GM12878 (cell line): ENCODE data around the gene DALRD3. TPM values are rescaled to one million over a fixed set of nuclear protein-coding genes. Genes with fewer than 3 reads are reported as not detected.

Experiments
- ATAC-seq: fragments of 200-7000 bp; cut with Tn5 transposase; 3 replicates; pipeline ENCODE4 v1.9.1; 2020; ENCODE audit warnings: mild to moderate bottlenecking, moderate library complexity
- BruUV-seq: library from RNA; stranded (reverse); fragments of 400-500 nt; replicated peaks from 2 replicates; lab custom pipeline; 2021; lab: Mats Ljungman, UMichigan
- CTCF ChIA-PET: fragments of 300-600 bp; sonication (Branson Sonifier 250); formaldehyde crosslinking; extraction: SDS; loops from one replicate; lab custom pipeline; 2021; ENCODE audit warnings: inconsistent platforms; lab: Yijun Ruan, JAX
- POLR2A ChIA-PET: fragments of 350-600 bp; formaldehyde crosslinking; extraction: SDS; loops from one replicate; lab custom pipeline; 2021; ENCODE audit warnings: inconsistent platforms; lab: Charles Lee
- RAD21 ChIA-PET: fragments of 300-600 bp; sonication (Branson Sonifier 250); formaldehyde crosslinking; loops from one replicate; lab custom pipeline; 2023; ENCODE audit warnings: antibody characterized with exemption; ENCODE audit not compliant: unreplicated experiment; lab: Charles Lee
- SMC1A ChIA-PET: fragments of 300-600 bp; sonication (Branson Sonifier 250); formaldehyde crosslinking; loops from one replicate; lab custom pipeline; 2023; ENCODE audit not compliant: unreplicated experiment, uncharacterized antibody; lab: Charles Lee
- DNase-seq: peaks from one replicate; pipeline ENCODE4 v3.0.0-alpha.2; 2011; ENCODE audit warnings: low read depth, low spot score
- FAIRE-seq: peaks from 3 replicates; lab custom pipeline; 2011; peaks lifted over from hg19 to GRCh38; lab: Jason Lieb, UNC
- H2AFZ ChIP-seq: 2 replicates; pipeline ENCODE4 v1.6.0; 2011; ENCODE audit warnings: low read depth, low read length, control low read depth; ENCODE audit not compliant: control insufficient read depth
- H3K27ac ChIP-seq: 2 replicates; pipeline ENCODE4 v1.5.1; 2011; ENCODE audit warnings: control low read depth; ENCODE audit not compliant: control insufficient read depth, insufficient read depth
- H3K27me3 ChIP-seq, 2 experiments: replicated peaks in 1 of 2; 2 replicates each; pipeline versions ENCODE4 v1.6.0 to v1.6.1; 2011; ENCODE audit warnings: low read length in 1 of 2; ENCODE audit not compliant: control insufficient read depth in 2 of 2, insufficient read depth in 2 of 2
- H3K36me3 ChIP-seq, 2 experiments: 2 replicates each; pipeline ENCODE4 v1.5.1; 2011; ENCODE audit warnings: low read length in 1 of 2; ENCODE audit not compliant: control insufficient read depth in 2 of 2, insufficient read depth in 2 of 2
- H3K4me1 ChIP-seq: 2 replicates; pipeline ENCODE4 v1.6.1; 2011; ENCODE audit warnings: mild to moderate bottlenecking, low read length, moderate library complexity, mixed read lengths; ENCODE audit not compliant: control insufficient read depth, insufficient read depth
- H3K4me2 ChIP-seq: 2 replicates; pipeline ENCODE4 v1.6.0; 2011; ENCODE audit warnings: control low read depth; ENCODE audit not compliant: control insufficient read depth, insufficient read depth
- H3K4me3 ChIP-seq: fragments of 200-600 bp; sonication (generic); 2 replicates; pipeline ENCODE4 v1.5.1; 2016
- H3K79me2 ChIP-seq: 2 replicates; pipeline ENCODE4 v1.6.0; 2011; ENCODE audit warnings: low read length; ENCODE audit not compliant: control insufficient read depth, insufficient read depth
- H3K9ac ChIP-seq: 2 replicates; pipeline ENCODE4 v1.8.0; 2011; ENCODE audit warnings: low read length, control low read depth, mixed read lengths; ENCODE audit not compliant: control insufficient read depth, insufficient read depth
- H3K9me3 ChIP-seq: replicated peaks from 3 replicates; pipeline ENCODE4 v1.5.1; 2011; ENCODE audit warnings: mild to moderate bottlenecking, low read length; ENCODE audit not compliant: control insufficient read depth, insufficient read depth
- H4K20me1 ChIP-seq: 2 replicates; pipeline ENCODE4 v1.6.0; 2011; ENCODE audit not compliant: control insufficient read depth, insufficient read depth
- CREB1 ChIP-seq: IDR thresholded peaks from 2 replicates; pipeline ENCODE4 v1.6.1; 2012; ENCODE audit warnings: low read depth, mild to moderate bottlenecking, inconsistent platforms
- NR2F1 ChIP-seq: fragments of 450-650 bp; conservative IDR thresholded peaks from 2 replicates; pipeline ENCODE4 v1.6.1; 2017; ENCODE audit warnings: mild to moderate bottlenecking
- SIX5 ChIP-seq: IDR thresholded peaks from 2 replicates; pipeline ENCODE4 v1.6.1; 2011; ENCODE audit warnings: mild to moderate bottlenecking, low read depth, low read length, moderate library complexity; ENCODE audit not compliant: severe bottlenecking
- TAF1 ChIP-seq: IDR thresholded peaks from 2 replicates; pipeline ENCODE4 v1.6.1; 2011; ENCODE audit warnings: mild to moderate bottlenecking, low read depth, low read length, borderline replicate concordance
- WGBS: methylation state at CpG from one replicate; pipeline ENCODE4 v1.1.6; 2016; ENCODE audit warnings: low lambda C conversion rate; ENCODE audit not compliant: insufficient replicate concordance, insufficient coverage; ENCODE audit errors: missing lambda C conversion rate; 5-methylcytosine and 5-hydroxymethylcytosine counted together
- in situ Hi-C: fragments of 300-500 bp; cut with MboI; formaldehyde crosslinking; loops from 9 replicates; pipeline ENCODE4 v1.14.3; 2018; ENCODE audit warnings: mixed read lengths
- intact Hi-C: fragments of 100-400 bp; cut with micrococcal nuclease; formaldehyde crosslinking; loops from one replicate; pipeline ENCODE4 v1.14.2; 2022; ENCODE audit not compliant: unreplicated experiment
- polyA plus RNA-seq, 11 experiments: library from polyadenylated mRNA; depleted of rRNA in 4 of 11; unstranded in 6 of 11; stranded (reverse) in 5 of 11; fragments of >200 nt; fragmentation: Nextera tagmentation in 4 of 11; fragmentation: Illumina TruSeq in 1 of 11; extraction: Ambion mirVana in 4 of 11; extraction: Trizol in 1 of 11; gene quantifications; 1 replicate in 1 of 11; 2 replicates in 10 of 11; pipeline versions ENCODE4 v1.2.1 to v1.2.3, GENCODE V29; 2011 to 2016; ENCODE audit warnings: inconsistent platforms in 2 of 11, missing spikeins in 2 of 11, low read depth in 1 of 11
- total RNA-seq, 4 experiments: library from RNA; depleted of rRNA in 3 of 4; stranded (reverse); fragments of >200 nt in 3 of 4; fragmentation: Illumina TruSeq in 1 of 4; extraction: Trizol in 1 of 4; gene quantifications; 2 replicates each; pipeline versions ENCODE4 v1.2.1 to v1.2.3, GENCODE V29; 2013 to 2021
- TF ChIP-seq, protein P1 (sequence below): IDR thresholded peaks from 2 replicates; pipeline ENCODE4 v1.6.1; 2012; ENCODE audit warnings: mild to moderate bottlenecking, low read depth, low read length

DALRD3 gene
- total and polyA plus RNA-seq, 10 of the 15 experiments (the other 5 are each of a cell fraction or from before 2014, with no cell fraction given), result 10.1 to 28.2 (median 21.6) TPM

DNA sequence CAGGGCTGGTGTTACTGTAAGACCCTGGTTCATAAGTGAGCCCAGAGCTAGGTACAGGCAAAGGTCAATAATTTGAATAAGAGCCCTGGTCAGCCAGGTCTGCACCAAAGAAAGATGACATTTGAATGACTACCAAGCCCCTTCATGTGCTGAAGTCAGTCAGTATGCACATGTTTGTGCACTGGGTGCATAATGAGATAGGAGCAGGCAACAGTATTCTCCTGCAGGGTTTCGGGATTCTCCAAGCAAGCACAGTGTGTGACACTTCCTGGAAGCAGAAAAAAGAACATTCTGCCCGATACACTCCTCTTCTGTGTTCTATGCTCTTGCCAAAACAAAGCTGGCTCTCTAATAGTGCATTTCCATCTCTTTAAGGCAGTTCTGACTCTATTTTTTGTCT lies 16.3 kb upstream of the DALRD3 start (continued):
- no peak for TF ChIP-seq TAF1

DNA sequence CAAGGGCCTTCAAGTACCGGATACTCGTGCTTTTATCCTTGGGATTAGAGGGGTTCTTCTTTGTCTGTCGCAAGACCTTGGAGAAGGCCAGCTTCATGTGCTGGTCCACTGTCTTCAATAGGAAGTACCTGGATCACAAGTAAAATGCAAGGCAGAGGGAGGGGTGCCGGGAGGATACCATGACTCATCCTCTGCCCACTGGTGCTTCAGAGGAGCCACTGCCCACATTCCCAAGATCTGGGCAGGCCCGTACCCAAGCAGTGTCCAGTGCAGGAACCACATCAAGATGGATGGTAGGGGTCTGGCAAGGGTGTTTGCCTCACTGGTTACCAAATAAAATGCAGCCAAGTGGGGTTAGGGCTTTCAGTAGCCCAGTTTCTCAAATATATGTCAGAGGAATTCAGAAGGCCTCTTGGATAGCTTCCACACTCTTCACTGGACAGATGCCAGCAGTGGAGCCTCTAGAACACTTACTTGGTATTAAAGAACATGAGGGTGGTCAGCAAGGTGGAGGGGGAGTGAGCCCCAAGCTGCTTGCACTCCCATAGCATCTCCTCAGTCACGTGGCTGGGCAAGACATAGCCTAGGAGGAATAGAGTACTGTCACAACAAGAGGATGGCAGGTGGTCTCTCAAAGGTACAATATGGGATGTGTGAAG lies 14.4 kb upstream of the DALRD3 start:
- DNase-seq (no peak), ATAC-seq (no peak), FAIRE-seq (no peak)
- H3K9me3 ChIP-seq, result no peaks in the 10 kb centered on the region
- no peak overlapping the region for H3K27ac ChIP-seq
- H3K27me3 ChIP-seq, result no peaks in the 10 kb centered on the region
- SMC1A ChIA-PET, result interaction anchor here (1.3 kb wide), 1 partner anchor 25 kb away, joined by 5 read pairs; the partner anchor contains the start of gene WDR6
- no peak overlapping the region for H3K4me2 ChIP-seq
- no peaks in the 10 kb centered on the region for H3K4me1 ChIP-seq
- peaks cover 14% of the 10 kb centered on the region for H3K79me2 ChIP-seq
- no peak overlapping the region for H3K4me3 ChIP-seq
- H4K20me1 ChIP-seq, result no peaks in the 10 kb centered on the region
- RAD21 ChIA-PET, result no interaction called here
- WGBS, result 98% methylated on average over 6 of the region's 6 CpGs
- H3K36me3 ChIP-seq, result peaks cover 19 to 38% of the 10 kb centered on the region in 2 experiments
- CTCF ChIA-PET, result interaction anchor here (1.7 kb wide), 1 partner anchor 11 kb away, joined by 5 read pairs; the partner anchor contains the start of gene NDUFAF3
- POLR2A ChIA-PET, result interaction anchor here (0.5 to 1.1 kb wide), 4 partner anchors 9 to 342 kb away, joined by 3 to 8 read pairs (median 3); partner anchors contain the start of gene NDUFAF3
- H2AFZ ChIP-seq, result no peak overlapping the region
- TF ChIP-seq, protein P1, sequence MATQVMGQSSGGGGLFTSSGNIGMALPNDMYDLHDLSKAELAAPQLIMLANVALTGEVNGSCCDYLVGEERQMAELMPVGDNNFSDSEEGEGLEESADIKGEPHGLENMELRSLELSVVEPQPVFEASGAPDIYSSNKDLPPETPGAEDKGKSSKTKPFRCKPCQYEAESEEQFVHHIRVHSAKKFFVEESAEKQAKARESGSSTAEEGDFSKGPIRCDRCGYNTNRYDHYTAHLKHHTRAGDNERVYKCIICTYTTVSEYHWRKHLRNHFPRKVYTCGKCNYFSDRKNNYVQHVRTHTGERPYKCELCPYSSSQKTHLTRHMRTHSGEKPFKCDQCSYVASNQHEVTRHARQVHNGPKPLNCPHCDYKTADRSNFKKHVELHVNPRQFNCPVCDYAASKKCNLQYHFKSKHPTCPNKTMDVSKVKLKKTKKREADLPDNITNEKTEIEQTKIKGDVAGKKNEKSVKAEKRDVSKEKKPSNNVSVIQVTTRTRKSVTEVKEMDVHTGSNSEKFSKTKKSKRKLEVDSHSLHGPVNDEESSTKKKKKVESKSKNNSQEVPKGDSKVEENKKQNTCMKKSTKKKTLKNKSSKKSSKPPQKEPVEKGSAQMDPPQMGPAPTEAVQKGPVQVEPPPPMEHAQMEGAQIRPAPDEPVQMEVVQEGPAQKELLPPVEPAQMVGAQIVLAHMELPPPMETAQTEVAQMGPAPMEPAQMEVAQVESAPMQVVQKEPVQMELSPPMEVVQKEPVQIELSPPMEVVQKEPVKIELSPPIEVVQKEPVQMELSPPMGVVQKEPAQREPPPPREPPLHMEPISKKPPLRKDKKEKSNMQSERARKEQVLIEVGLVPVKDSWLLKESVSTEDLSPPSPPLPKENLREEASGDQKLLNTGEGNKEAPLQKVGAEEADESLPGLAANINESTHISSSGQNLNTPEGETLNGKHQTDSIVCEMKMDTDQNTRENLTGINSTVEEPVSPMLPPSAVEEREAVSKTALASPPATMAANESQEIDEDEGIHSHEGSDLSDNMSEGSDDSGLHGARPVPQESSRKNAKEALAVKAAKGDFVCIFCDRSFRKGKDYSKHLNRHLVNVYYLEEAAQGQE, result no peak
- TF ChIP-seq NR2F1 (no peak), CREB1 (no peak), SIX5 (no peak)
- BruUV-seq, result no TSS peak
- in situ Hi-C loops, result no loop called here
- intact Hi-C loops, result no loop called here
- no peak overlapping the region for H3K9ac ChIP-seq
